GM19455 (cell line): Measurements from ENCODE around the gene SMNDC1.
A peak's percentile ranks its signal among the peaks of the same experiment; 100 is the strongest.
"Not testable (repeated sequence)": the region's sequence is repeated elsewhere in the genome, so short reads cannot be mapped to it uniquely, and the experiment has no call there.

Experiments used
- ATAC-seq: cut with Tn5 transposase; IDR thresholded peaks from one replicate; pipeline ENCODE4 v1.9.1; 2021; ENCODE audit not compliant: unreplicated experiment

Gene SMNDC1

DNA sequence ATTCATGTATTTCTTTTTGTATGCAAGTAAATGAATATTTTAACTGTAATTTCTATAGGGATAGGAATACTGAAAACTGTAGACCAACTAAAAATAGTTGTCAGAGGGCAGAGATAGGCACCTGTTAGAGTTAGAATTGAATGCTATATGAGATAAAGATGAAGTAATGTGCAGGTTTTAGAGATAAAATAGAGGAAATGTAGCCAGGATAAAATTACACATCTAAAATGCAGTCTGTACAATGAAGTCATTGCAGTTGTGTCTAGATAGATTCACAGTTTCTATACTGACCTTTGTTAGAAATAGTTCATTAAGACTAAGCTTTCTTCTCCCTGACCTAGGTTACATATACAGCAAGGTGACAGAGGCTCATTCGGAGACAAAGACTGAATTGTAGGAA lies 46.2 kb downstream of the SMNDC1 start:
- no peak for ATAC-seq

DNA sequence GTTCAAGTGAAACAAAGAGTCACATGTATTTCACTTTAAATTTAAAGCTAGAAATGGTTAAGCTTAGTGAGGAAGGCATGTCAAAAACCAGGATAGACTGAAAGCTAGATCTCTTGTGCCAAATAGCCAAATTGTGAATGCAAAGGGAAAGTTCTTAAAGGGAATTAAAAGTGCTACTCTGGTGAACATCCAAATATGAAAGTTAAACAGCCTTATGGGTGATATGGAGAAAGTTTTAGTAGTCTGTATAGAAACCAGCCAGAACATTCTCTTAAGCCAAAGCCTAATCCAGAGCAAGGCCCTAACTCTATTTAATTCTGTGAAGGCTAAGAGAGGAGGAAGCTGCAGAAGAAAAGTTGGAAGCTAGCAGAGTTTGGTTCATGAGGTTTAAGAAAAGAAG lies 50.3 kb downstream of the SMNDC1 start:
- ATAC-seq: no peak

- no peak for ATAC-seq
These were observed 52.6 kb downstream of the SMNDC1 start for GRCh38 chr10:110252151-110252550.

DNA sequence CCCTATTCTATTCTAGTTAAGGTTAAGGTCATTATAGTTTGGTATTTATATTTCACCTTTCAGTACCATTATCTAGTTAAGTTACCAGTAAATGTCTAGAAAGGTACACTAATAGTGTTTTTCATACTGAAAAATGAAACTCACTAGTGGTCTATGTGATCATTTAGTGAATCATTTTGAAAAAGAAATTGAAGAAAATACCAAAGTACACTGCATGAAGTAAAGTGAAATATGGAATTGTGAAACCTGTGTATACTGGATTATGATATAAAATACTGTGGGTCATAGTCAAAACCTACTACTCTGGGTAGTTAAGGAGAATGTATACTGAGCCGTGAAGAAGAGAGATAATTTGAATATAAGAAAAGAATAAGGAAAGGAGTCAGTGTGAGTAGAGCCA lies 53.3 kb downstream of the SMNDC1 start:
- ATAC-seq: peak; percentile 82

GRCh38 chr10:110249489-110249888 lies 55.2 kb downstream of the SMNDC1 start:
- ATAC-seq: peak; percentile 67

GRCh38 chr10:110247833-110248232 lies 56.9 kb downstream of the SMNDC1 start:
- ATAC-seq: not testable (repeated sequence)

DNA sequence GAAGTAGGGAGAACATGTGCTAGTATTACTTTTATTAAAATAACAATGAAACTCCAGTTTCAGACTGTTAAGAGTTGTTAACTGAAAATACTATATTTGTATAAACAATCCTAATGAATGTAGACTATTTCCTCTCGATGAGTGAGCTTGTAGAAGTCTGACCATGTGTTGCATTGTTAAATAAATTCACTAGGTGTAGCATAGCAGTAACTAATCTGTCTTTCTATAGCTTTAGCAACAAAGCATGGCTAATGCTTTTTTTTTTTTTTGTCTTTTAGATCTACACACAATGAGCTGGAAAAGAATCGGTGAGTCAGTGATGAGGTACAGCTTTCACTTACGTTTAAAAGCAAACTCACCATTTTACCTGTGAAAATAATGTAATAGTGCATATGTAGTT lies 60.2 kb downstream of the SMNDC1 start:
- ATAC-seq: no peak

- ATAC-seq: no peak
These were observed 62.2 kb downstream of the SMNDC1 start for GRCh38 chr10:110242511-110242910.

DNA sequence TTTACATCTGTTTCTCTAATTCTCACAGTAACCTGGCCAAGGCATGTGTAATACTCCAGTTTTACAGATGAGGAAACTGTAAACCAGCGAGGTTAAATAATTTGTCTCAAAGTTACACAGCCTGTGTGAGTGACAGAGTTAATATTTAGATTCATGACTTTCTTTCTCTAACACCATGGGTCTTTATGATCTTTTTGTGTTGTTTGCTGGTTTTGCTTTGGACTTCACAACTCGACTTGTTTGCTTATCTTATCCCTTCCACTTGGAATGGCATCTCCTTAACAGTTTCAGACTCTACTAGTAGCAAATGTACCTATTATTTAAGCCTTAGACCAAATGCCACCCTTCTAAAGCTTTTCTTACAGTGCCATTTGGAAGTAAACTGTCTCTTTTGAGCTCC lies 62.9 kb downstream of the SMNDC1 start:
- ATAC-seq: no peak

DNA sequence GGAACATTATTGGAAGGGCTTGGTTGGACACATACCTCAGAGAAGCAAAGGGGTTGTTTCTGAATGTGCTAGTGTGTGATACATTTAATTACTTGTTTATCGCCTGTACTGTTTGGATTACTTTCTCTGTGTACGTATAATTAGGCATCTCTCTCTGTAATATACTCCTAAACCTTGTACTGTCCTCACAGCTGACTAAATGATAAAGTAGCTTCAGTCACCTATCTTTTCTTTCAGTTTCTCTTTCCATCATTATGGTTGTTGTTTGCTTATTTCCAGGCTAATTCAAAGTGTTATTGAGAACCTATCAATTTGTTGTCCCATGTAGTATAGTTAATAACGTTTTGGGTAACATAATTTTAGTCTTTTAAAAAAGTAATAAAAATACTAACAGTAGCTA lies 63.3 kb downstream of the SMNDC1 start:
- no peak for ATAC-seq
